IMR-90 (cell line): ENCODE data around the gene KRTAP5-7. TPM values are rescaled to one million over a fixed set of nuclear protein-coding genes. Genes with fewer than 3 reads are reported as not detected.
"Not testable (repeated sequence)": the region's sequence is repeated elsewhere in the genome, so short reads cannot be mapped to it uniquely, and the experiment has no call there.

Source experiments
- ATAC-seq: fragments of 200-7000 bp; cut with Tn5 transposase; 2 replicates; pipeline ENCODE4 v1.9.1; 2020; ENCODE audit warnings: low read depth, mild to moderate bottlenecking, moderate library complexity
- BruUV-seq: library from RNA; stranded (reverse); fragments of 400-500 nt; replicated peaks from 2 replicates; lab custom pipeline; 2021; lab: Mats Ljungman, UMichigan
- CTCF ChIA-PET: fragments of 300-600 bp; formaldehyde crosslinking; extraction: SDS; loops from one replicate; lab custom pipeline; 2021; ENCODE audit warnings: antibody characterized with exemption; lab: Yijun Ruan, JAX
- POLR2A ChIA-PET: fragments of 300-600 bp; sonication (Branson Sonifier 250); formaldehyde crosslinking; loops from one replicate; lab custom pipeline; 2022; ENCODE audit warnings: antibody characterized with exemption; ENCODE audit not compliant: unreplicated experiment; lab: Charles Lee
- DNase-seq: peaks from one replicate; pipeline ENCODE4 v3.0.0; 2013
- H2AFZ ChIP-seq: replicated peaks from 2 replicates; pipeline ENCODE3; 2013; ENCODE audit warnings: low read length, mild to moderate bottlenecking; ENCODE audit not compliant: poor library complexity
- H2AK5ac ChIP-seq: 2 replicates; pipeline ENCODE4 v1.6.1; 2013; ENCODE audit warnings: low read depth, low read length, inconsistent platforms
- H2AK9ac ChIP-seq: replicated peaks from 2 replicates; pipeline ENCODE3; 2013; ENCODE audit warnings: mild to moderate bottlenecking, low read depth, low read length, moderate library complexity; ENCODE audit not compliant: poor library complexity
- H2BK120ac ChIP-seq: 2 replicates; pipeline ENCODE4 v1.6.1; 2013; ENCODE audit warnings: low read depth, low read length, inconsistent platforms
- H2BK15ac ChIP-seq: 3 replicates; pipeline ENCODE4 v1.6.1; 2013; ENCODE audit warnings: low read depth, low read length, inconsistent platforms
- H2BK20ac ChIP-seq: 2 replicates; pipeline ENCODE4 v1.6.1; 2013; ENCODE audit warnings: low read depth, mild to moderate bottlenecking, inconsistent platforms, low read length, moderate library complexity
- H2BK5ac ChIP-seq: 2 replicates; pipeline ENCODE4 v1.6.1; 2013; ENCODE audit warnings: mild to moderate bottlenecking, low read depth, low read length, inconsistent platforms; ENCODE audit not compliant: poor library complexity, severe bottlenecking
- H3K14ac ChIP-seq: replicated peaks from 2 replicates; pipeline ENCODE4 v1.6.1; 2013; ENCODE audit warnings: low read depth, low read length, inconsistent platforms
- H3K18ac ChIP-seq: 2 replicates; pipeline ENCODE4 v1.6.1; 2013; ENCODE audit warnings: low read depth, low read length, control low read depth
- H3K23ac ChIP-seq: 2 replicates; pipeline ENCODE4 v1.6.1; 2013; ENCODE audit warnings: low read depth, low read length, inconsistent platforms
- H3K27ac ChIP-seq: 2 replicates; pipeline ENCODE4 v1.5.1; 2013; ENCODE audit warnings: mild to moderate bottlenecking, control low read depth, low read length; ENCODE audit not compliant: insufficient read depth
- H3K27me3 ChIP-seq: 2 replicates; pipeline ENCODE4 v1.6.1; 2013; ENCODE audit warnings: low read length; ENCODE audit not compliant: control insufficient read depth, insufficient read depth
- H3K36me3 ChIP-seq: 2 replicates; pipeline ENCODE4 v1.6.1; 2013; ENCODE audit warnings: low read length, mixed read lengths; ENCODE audit not compliant: control insufficient read depth, insufficient read depth
- H3K4ac ChIP-seq: 2 replicates; pipeline ENCODE4 v1.6.1; 2013; ENCODE audit warnings: low read depth, low read length, inconsistent platforms
- H3K4me1 ChIP-seq: 2 replicates; pipeline ENCODE4 v1.6.1; 2013; ENCODE audit warnings: low read length, mixed read lengths; ENCODE audit not compliant: control insufficient read depth, insufficient read depth
- H3K4me2 ChIP-seq: 2 replicates; pipeline ENCODE4 v1.6.1; 2013; ENCODE audit warnings: low read depth, mild to moderate bottlenecking, control low read depth, low read length, moderate library complexity
- H3K4me3 ChIP-seq: 2 replicates; pipeline ENCODE4 v1.5.1; 2013; ENCODE audit warnings: low read depth, mild to moderate bottlenecking, control low read depth, low read length, moderate library complexity; ENCODE audit not compliant: insufficient read depth
- H3K56ac ChIP-seq: 2 replicates; pipeline ENCODE4 v1.6.1; 2013; ENCODE audit warnings: low read length, inconsistent platforms; ENCODE audit not compliant: insufficient read depth; ENCODE audit errors: extremely low read depth
- H3K79me1 ChIP-seq, 2 experiments: 2 replicates each; pipeline ENCODE4 v1.6.1; 2013; ENCODE audit warnings: low read length in 2 of 2, inconsistent platforms in 1 of 2, low read depth in 1 of 2
- H3K9ac ChIP-seq: 2 replicates; pipeline ENCODE4 v1.6.1; 2013; ENCODE audit warnings: low read depth, low read length, control low read depth
- H3K9me1 ChIP-seq: 2 replicates; pipeline ENCODE4 v1.6.1; 2013; ENCODE audit warnings: low read length, inconsistent platforms; ENCODE audit not compliant: insufficient read depth
- H3K9me3 ChIP-seq: 2 replicates; pipeline ENCODE4 v1.6.1; 2013; ENCODE audit warnings: low read length; ENCODE audit not compliant: control insufficient read depth, insufficient read depth
- H4K20me1 ChIP-seq: 2 replicates; pipeline ENCODE4 v1.6.1; 2013; ENCODE audit warnings: low read length, inconsistent platforms; ENCODE audit not compliant: insufficient read depth
- H4K5ac ChIP-seq: 2 replicates; pipeline ENCODE4 v1.6.1; 2013; ENCODE audit warnings: mild to moderate bottlenecking, low read depth, low read length, control low read depth
- H4K8ac ChIP-seq, 2 experiments: 2 replicates each; pipeline ENCODE4 v1.6.1; 2013; ENCODE audit warnings: low read depth in 2 of 2, low read length in 2 of 2, control low read depth in 1 of 2, inconsistent platforms in 1 of 2
- H4K91ac ChIP-seq: 2 replicates; pipeline ENCODE4 v1.6.1; 2013; ENCODE audit warnings: low read depth, low read length, inconsistent platforms; ENCODE audit not compliant: insufficient read depth
- WGBS, 2 experiments: methylation state at CpG; one replicate each; pipeline versions ENCODE4 v1.1.5 to v1.1.7; 2013; ENCODE audit warnings: missing lambda C conversion rate in 2 of 2; ENCODE audit not compliant: insufficient read length in 1 of 2; ENCODE audit errors: extremely low coverage in 2 of 2; 5-methylcytosine and 5-hydroxymethylcytosine counted together
- dilution Hi-C: fragments of 300-500 bp; cut with HindIII; formaldehyde crosslinking; loops from one replicate; pipeline ENCODE4 v1.14.3; 2018; ENCODE audit warnings: low sequenced_read_pairs; ENCODE audit not compliant: unreplicated experiment
- in situ Hi-C: fragments of 300-500 bp; cut with MboI; formaldehyde crosslinking; loops from 3 replicates; pipeline ENCODE4 v1.14.3; 2019; ENCODE audit warnings: low sequenced_read_pairs, inconsistent platforms, mixed read lengths
- intact Hi-C: fragments of 100-400 bp; cut with micrococcal nuclease; formaldehyde crosslinking; loops from 2 replicates; pipeline ENCODE4 v1.10.0; 2022
- polyA plus RNA-seq, 3 experiments: library from polyadenylated mRNA; depleted of rRNA; stranded (reverse); fragments of >200 nt; gene quantifications; 2 replicates each; pipeline ENCODE4 v1.2.3, GENCODE V29; 2012; ENCODE audit warnings: low replicate concordance in 1 of 3
- total RNA-seq: library from RNA; depleted of rRNA; stranded (reverse); fragments of >200 nt; gene quantifications from 2 replicates; pipeline ENCODE4 v1.2.3, GENCODE V29; 2012

The KRTAP5-7 gene
- total and polyA plus RNA-seq, 2 of the 4 experiments (the other 2 are of a cell fraction) = not detected

GRCh38 chr11:71540521-71541304 lies 13.6 kb downstream of the KRTAP5-7 start:
- POLR2A ChIA-PET, H2BK15ac ChIP-seq, H3K27ac ChIP-seq, H3K4ac ChIP-seq, H2BK20ac ChIP-seq, H3K9me3 ChIP-seq, ATAC-seq, H2AFZ ChIP-seq, H3K9me1 ChIP-seq, H2AK5ac ChIP-seq, H3K14ac ChIP-seq, H3K4me2 ChIP-seq, H3K9ac ChIP-seq, H4K91ac ChIP-seq, BruUV-seq, dilution Hi-C loops, H2AK9ac ChIP-seq, H4K5ac ChIP-seq, in situ Hi-C loops, H3K36me3 ChIP-seq, intact Hi-C loops, DNase-seq, H4K8ac ChIP-seq, H3K4me3 ChIP-seq, H3K56ac ChIP-seq, H2BK120ac ChIP-seq, H3K23ac ChIP-seq, H3K79me1 ChIP-seq, H3K4me1 ChIP-seq, H4K20me1 ChIP-seq, H3K18ac ChIP-seq, H2BK5ac ChIP-seq: not testable (repeated sequence)
- WGBS, 2 experiments = 57% methylated on average over 5 of the region's 9 CpGs; no CpG with 5 or more reads in 1 of the 2 experiments
- H3K27me3 ChIP-seq = peaks cover 16% of the 10 kb centered on the region
- CTCF ChIA-PET = interaction anchor here (1.0 kb wide), 1 partner anchor 39 kb away, joined by 3 read pairs; no protein-coding TSS in a partner anchor
